PC-3 (cell line): Measurements from ENCODE around the gene DNLZ.

ENCODE experiments used
- EZH2 ChIP-seq: fragments of 300-600 bp; sonication (generic); IDR thresholded peaks from one replicate; pipeline ENCODE4 v1.6.1; 2017; ENCODE audit warnings: antibody characterized with exemption, mild to moderate bottlenecking, low read length; ENCODE audit not compliant: unreplicated experiment
- EZH2phosphoT487 ChIP-seq: fragments of 300-600 bp; sonication (generic); IDR thresholded peaks from 2 replicates; pipeline ENCODE4 v1.6.1; 2018; ENCODE audit warnings: mild to moderate bottlenecking, antibody characterized with exemption, low read length, borderline replicate concordance
- TF ChIP-seq, protein P1 (sequence below): fragments of 300-600 bp; sonication (generic); conservative IDR thresholded peaks from 2 replicates; pipeline ENCODE4 v1.5.1; 2017; ENCODE audit warnings: antibody characterized with exemption, low read depth, mild to moderate bottlenecking, low read length

DNA sequence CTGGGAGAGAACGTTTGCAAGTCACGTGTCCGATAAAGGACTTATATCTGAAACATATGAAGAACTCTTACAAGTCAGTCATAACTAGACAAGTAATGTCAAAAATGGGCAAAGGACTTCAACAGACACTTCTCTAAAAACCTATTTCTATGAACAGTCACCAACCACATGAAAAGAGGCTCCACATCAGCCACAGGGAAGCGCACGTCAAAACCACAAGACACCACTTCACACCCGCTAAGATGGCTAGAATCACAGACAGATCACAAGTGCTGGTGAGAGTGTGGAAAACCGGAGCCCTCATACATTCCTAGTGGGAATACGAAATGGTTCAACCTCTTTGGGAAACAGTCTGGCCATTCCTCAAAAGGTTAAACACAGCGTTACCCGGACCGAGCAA, 21.5 kb upstream of the DNLZ start:
- TF ChIP-seq EZH2 (no peak), EZH2phosphoT487 (no peak)
- TF ChIP-seq, protein P1, sequence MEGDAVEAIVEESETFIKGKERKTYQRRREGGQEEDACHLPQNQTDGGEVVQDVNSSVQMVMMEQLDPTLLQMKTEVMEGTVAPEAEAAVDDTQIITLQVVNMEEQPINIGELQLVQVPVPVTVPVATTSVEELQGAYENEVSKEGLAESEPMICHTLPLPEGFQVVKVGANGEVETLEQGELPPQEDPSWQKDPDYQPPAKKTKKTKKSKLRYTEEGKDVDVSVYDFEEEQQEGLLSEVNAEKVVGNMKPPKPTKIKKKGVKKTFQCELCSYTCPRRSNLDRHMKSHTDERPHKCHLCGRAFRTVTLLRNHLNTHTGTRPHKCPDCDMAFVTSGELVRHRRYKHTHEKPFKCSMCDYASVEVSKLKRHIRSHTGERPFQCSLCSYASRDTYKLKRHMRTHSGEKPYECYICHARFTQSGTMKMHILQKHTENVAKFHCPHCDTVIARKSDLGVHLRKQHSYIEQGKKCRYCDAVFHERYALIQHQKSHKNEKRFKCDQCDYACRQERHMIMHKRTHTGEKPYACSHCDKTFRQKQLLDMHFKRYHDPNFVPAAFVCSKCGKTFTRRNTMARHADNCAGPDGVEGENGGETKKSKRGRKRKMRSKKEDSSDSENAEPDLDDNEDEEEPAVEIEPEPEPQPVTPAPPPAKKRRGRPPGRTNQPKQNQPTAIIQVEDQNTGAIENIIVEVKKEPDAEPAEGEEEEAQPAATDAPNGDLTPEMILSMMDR, result no peak
